Loucy (cell line): ENCODE measurements around the gene FOXP1.

ENCODE experiments used
- H2AFZ ChIP-seq: fragments of 200-600 bp; sonication (generic); 2 replicates; pipeline ENCODE4 v1.6.0; 2016; ENCODE audit warnings: antibody characterized with exemption, mild to moderate bottlenecking, low read length, moderate library complexity
- H3F3A ChIP-seq: fragments of 200-600 bp; 2 replicates; pipeline ENCODE4 v1.6.0; 2016; ENCODE audit warnings: antibody characterized with exemption, low read depth, mild to moderate bottlenecking
- H3K27me3 ChIP-seq: fragments of 200-600 bp; sonication (generic); 2 replicates; pipeline ENCODE4 v1.6.1; 2014; ENCODE audit warnings: low read length, mild to moderate bottlenecking; ENCODE audit not compliant: insufficient read depth, poor library complexity, severe bottlenecking
- H3K36me3 ChIP-seq: fragments of 200-600 bp; sonication (generic); 2 replicates; pipeline ENCODE4 v1.6.1; 2016; ENCODE audit warnings: low read length; ENCODE audit not compliant: insufficient read depth
- H3K4me1 ChIP-seq: fragments of 200-600 bp; sonication (generic); 2 replicates; pipeline ENCODE4 v1.5.1; 2014; ENCODE audit warnings: low read length, mild to moderate bottlenecking; ENCODE audit not compliant: insufficient read depth, poor library complexity, severe bottlenecking
- H3K4me2 ChIP-seq: fragments of 200-600 bp; sonication (generic); 2 replicates; pipeline ENCODE4 v1.6.0; 2014; ENCODE audit warnings: antibody characterized with exemption, low read length, low read depth, mild to moderate bottlenecking; ENCODE audit not compliant: poor library complexity, severe bottlenecking
- H3K4me3 ChIP-seq: fragments of 200-600 bp; sonication (generic); 2 replicates; pipeline ENCODE4 v1.5.1; 2014; ENCODE audit warnings: low read length, mild to moderate bottlenecking, mixed read lengths; ENCODE audit not compliant: poor library complexity, severe bottlenecking
- H3K79me2 ChIP-seq: fragments of 200-600 bp; sonication (generic); 2 replicates; pipeline ENCODE4 v1.6.1; 2014; ENCODE audit warnings: low read length; ENCODE audit not compliant: insufficient read depth
- H3K9ac ChIP-seq: fragments of 200-600 bp; sonication (generic); 2 replicates; pipeline ENCODE4 v1.6.0; 2014; ENCODE audit warnings: mild to moderate bottlenecking, low read depth, low read length, moderate library complexity; ENCODE audit not compliant: poor library complexity, severe bottlenecking
- H3K9me2 ChIP-seq: fragments of 200-600 bp; sonication (generic); replicated peaks from 2 replicates; pipeline ENCODE4 v1.6.1; 2016; ENCODE audit warnings: low read depth, low read length, mixed read lengths
- H3K9me3 ChIP-seq: fragments of 200-600 bp; sonication (generic); 2 replicates; pipeline ENCODE4 v1.6.1; 2014; ENCODE audit warnings: mild to moderate bottlenecking, antibody characterized with exemption, low read length, low read depth; ENCODE audit not compliant: insufficient read depth
- H4K20me1 ChIP-seq: fragments of 200-600 bp; sonication (generic); 2 replicates; pipeline ENCODE4 v1.6.0; 2014; ENCODE audit warnings: antibody characterized with exemption, low read length, mild to moderate bottlenecking; ENCODE audit not compliant: insufficient read depth, poor library complexity, severe bottlenecking
- EZH2phosphoT487 ChIP-seq: fragments of 200-600 bp; IDR thresholded peaks from 2 replicates; pipeline ENCODE4 v1.6.1; 2018; ENCODE audit warnings: antibody characterized with exemption, mild to moderate bottlenecking, moderate library complexity, borderline replicate concordance
- TF ChIP-seq, protein P1 (sequence below): fragments of 200-600 bp; sonication (generic); conservative IDR thresholded peaks from 2 replicates; pipeline ENCODE4 v1.5.1; 2014; ENCODE audit warnings: mild to moderate bottlenecking, antibody characterized with exemption, low read length

Gene FOXP1

DNA sequence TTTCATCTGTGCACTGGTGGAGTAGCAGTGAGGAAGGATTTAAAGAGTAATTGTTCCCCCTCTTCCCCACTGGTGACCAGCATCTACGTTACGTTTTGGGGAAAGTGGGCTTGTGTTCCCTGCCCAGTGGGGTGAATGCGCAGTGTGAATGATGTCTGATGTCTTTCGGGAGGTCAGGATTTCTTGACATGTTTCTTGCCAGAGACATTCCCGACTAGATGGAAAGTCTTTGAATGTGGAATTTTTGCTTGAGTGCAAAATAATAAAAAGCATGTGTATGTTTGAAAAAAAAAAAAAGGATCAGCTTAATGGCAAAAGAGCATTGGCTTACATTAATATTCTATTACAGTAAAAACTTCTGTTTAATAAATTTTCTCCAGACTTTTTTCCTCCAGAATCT, 632.2 kb downstream of the FOXP1 start:
- Histone ChIP-seq H3K79me2 (no peaks in the 10 kb centered on the region), H3K36me3 (no peaks in the 10 kb centered on the region), H3K27me3 (no peaks in the 10 kb centered on the region), H2AFZ (no peak overlapping the region), H3K9me2 (no peaks in the 10 kb centered on the region), H3F3A (no peaks in the 10 kb centered on the region), H3K4me3 (no peak overlapping the region), H3K9ac (no peak overlapping the region), H3K4me2 (no peak overlapping the region), H3K4me1 (no peaks in the 10 kb centered on the region), H3K9me3 (no peaks in the 10 kb centered on the region), H4K20me1 (no peaks in the 10 kb centered on the region)
- no peak for TF ChIP-seq EZH2phosphoT487
- TF ChIP-seq, protein P1, sequence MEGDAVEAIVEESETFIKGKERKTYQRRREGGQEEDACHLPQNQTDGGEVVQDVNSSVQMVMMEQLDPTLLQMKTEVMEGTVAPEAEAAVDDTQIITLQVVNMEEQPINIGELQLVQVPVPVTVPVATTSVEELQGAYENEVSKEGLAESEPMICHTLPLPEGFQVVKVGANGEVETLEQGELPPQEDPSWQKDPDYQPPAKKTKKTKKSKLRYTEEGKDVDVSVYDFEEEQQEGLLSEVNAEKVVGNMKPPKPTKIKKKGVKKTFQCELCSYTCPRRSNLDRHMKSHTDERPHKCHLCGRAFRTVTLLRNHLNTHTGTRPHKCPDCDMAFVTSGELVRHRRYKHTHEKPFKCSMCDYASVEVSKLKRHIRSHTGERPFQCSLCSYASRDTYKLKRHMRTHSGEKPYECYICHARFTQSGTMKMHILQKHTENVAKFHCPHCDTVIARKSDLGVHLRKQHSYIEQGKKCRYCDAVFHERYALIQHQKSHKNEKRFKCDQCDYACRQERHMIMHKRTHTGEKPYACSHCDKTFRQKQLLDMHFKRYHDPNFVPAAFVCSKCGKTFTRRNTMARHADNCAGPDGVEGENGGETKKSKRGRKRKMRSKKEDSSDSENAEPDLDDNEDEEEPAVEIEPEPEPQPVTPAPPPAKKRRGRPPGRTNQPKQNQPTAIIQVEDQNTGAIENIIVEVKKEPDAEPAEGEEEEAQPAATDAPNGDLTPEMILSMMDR, result no peak

DNA sequence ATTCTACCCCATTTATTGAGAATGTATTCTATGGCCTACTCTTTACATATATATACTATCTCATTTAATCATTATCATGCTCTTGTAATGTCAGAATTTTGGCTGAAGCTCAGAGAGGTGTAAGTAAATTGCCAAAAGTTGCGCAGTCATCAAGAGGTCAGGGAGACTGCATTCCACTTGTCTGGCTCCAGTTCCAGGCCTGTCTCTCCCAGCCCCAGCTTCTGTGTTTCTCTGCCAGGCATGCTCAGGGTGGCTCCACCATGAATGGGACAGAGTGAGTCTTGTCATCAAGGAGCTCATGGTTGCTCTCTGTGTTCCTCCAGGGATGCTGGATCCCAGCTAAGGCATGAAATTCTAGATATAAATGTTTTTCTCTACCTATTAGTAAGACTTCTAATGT, 635.9 kb downstream of the FOXP1 start:
- H3K4me3 ChIP-seq, result no peak overlapping the region
- H3K9me3 ChIP-seq, result no peaks in the 10 kb centered on the region
- H3K79me2 ChIP-seq, result no peaks in the 10 kb centered on the region
- peaks cover 5% of the 10 kb centered on the region for H3K4me1 ChIP-seq
- no peak overlapping the region for H2AFZ ChIP-seq
- H3K27me3 ChIP-seq, result no peaks in the 10 kb centered on the region
- H3K9me2 ChIP-seq, result no peaks in the 10 kb centered on the region
- no peaks in the 10 kb centered on the region for H3F3A ChIP-seq
- no peak overlapping the region for H3K4me2 ChIP-seq
- H3K36me3 ChIP-seq, result no peaks in the 10 kb centered on the region
- TF ChIP-seq, protein P1, result no peak
- no peak for TF ChIP-seq EZH2phosphoT487
- no peaks in the 10 kb centered on the region for H4K20me1 ChIP-seq
- H3K9ac ChIP-seq, result no peak overlapping the region

DNA sequence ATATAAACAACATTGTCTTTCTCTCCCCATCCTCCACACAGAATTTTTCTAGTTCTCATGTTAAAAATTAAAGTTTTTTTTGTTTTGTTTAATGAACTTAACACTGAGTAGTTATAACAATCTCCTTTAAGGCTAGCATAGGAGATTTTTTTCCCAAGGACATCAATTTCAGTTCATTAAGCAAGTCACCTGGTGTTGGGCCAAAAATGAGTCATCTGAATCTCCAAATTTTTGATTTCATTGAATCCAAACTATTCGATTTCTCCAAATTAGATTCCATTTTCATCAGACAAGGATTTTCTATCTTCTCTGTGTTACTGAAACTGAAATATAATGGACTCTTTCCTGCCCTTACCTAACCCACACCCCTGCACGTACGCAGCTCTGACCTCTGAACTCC, 639.6 kb downstream of the FOXP1 start:
- Histone ChIP-seq H3K9ac (no peak overlapping the region), H3K9me3 (no peaks in the 10 kb centered on the region), H3K36me3 (no peaks in the 10 kb centered on the region), H4K20me1 (no peaks in the 10 kb centered on the region), H3K79me2 (no peaks in the 10 kb centered on the region), H3K9me2 (no peaks in the 10 kb centered on the region), H3K4me2 (no peak overlapping the region), H2AFZ (no peak overlapping the region), H3K27me3 (no peaks in the 10 kb centered on the region), H3K4me1 (peaks cover 5% of the 10 kb centered on the region), H3F3A (no peaks in the 10 kb centered on the region), H3K4me3 (no peak overlapping the region)
- TF ChIP-seq EZH2phosphoT487, result no peak
- TF ChIP-seq, protein P1, result no peak
